ENCODE measurements around the gene DRD3. TPM values are rescaled to one million over a fixed set of nuclear protein-coding genes. Genes with fewer than 3 reads are reported as not detected.

Gene DRD3
- total and polyA plus RNA-seq, 2 experiments from 2014 or later, result 0.21 to 0.65 TPM

GRCh38 chr3:114108137-114108536 is 70.7 kb downstream of the DRD3 start:
- Histone ChIP-seq H3K79me2 (replicated peaks; ENCODE audit: insufficient read depth) (no peaks in the 10 kb centered on the region), H2AFZ (peak overlapping the region; percentile 25; the same call in 1 of the 2 replicates), H3K9me2 (ENCODE audit: insufficient read depth) (no peaks in the 10 kb centered on the region), H3K27ac (ENCODE audit: low read depth) (no peak overlapping the region), H4K20me1 (replicated peaks; ENCODE audit: insufficient read depth) (no peaks in the 10 kb centered on the region), H3K4me1 (ENCODE audit: insufficient read depth) (peaks cover 33% of the 10 kb centered on the region), H3K4me3 (no peak overlapping the region), H3F3A (replicated peaks; ENCODE audit: low read depth) (no peaks in the 10 kb centered on the region), H3K27me3 (ENCODE audit: insufficient read depth) (no peaks in the 10 kb centered on the region), H3K4me2 (no peak overlapping the region), H3K36me3 (ENCODE audit: insufficient read depth) (no peaks in the 10 kb centered on the region)
- Mint-ChIP-seq H3K27me3 (ENCODE audit: insufficient read depth, low read depth, poor library complexity) (no peaks in the 10 kb centered on the region), H3K4me3 (no peak overlapping the region), H3K27ac (no peak overlapping the region), H3K9me3 (no peaks in the 10 kb centered on the region), H3K4me1 (peaks cover 33% of the 10 kb centered on the region), H3K36me3 (ENCODE audit: low read depth) (no peaks in the 10 kb centered on the region)
- DNase-seq (ENCODE audit: low spot score) (no peak), ATAC-seq (no peak)
- TF ChIP-seq STAT1 (IDR thresholded peaks at IDR 0.05; ENCODE audit: unreplicated experiment), result no peak
- TF ChIP-seq ZNF462 (CRISPR knock-in tag; IDR thresholded peaks at IDR 0.05), result no peak
- no peak for TF ChIP-seq ZNF331 (CRISPR knock-in tag; IDR thresholded peaks at IDR 0.05; ENCODE audit: low read depth)
- TF ChIP-seq POLR2AphosphoS5 (IDR thresholded peaks at IDR 0.05; ENCODE audit: low read depth), result no peak
- no peak for TF ChIP-seq ZNF114 (CRISPR knock-in tag; IDR thresholded peaks at IDR 0.05)
- no peak for TF ChIP-seq ETS1 (IDR thresholded peaks at IDR 0.05)
- TF ChIP-seq JUNB (IDR thresholded peaks at IDR 0.05; ENCODE audit: unreplicated experiment), result no peak
